ENCODE results near the gene CFI.

- no peak for TF ChIP-seq POLR2AphosphoS5 (IDR thresholded peaks at IDR 0.05; ENCODE audit: low read depth, low read length)
- no peak for TF ChIP-seq CTCF (IDR thresholded peaks at IDR 0.05)
Observed at GRCh38 chr4:109752525-109752924, 49.3 kb downstream of the CFI start.
